HG02981 (cell line): ENCODE measurements around the gene TYMP.

Source experiments
- ATAC-seq: cut with Tn5 transposase; IDR thresholded peaks from one replicate; pipeline ENCODE4 v1.9.1; 2021; ENCODE audit warnings: mild to moderate bottlenecking, moderate library complexity; ENCODE audit not compliant: unreplicated experiment

TYMP gene

GRCh38 chr22:50486561-50487289, 43.1 kb downstream of the TYMP start, which contains the start of gene MIOX:
Gene MIOX, plus strand, starts transcription at chr22:50486859. Its CDS starts 39 bp downstream, at chr22:50486898.
- ATAC-seq = no peak

GRCh38 chr22:50485221-50486131, 44.3 kb downstream of the TYMP start:
- ATAC-seq = no peak

- ATAC-seq = no peak
These were observed 45.6 kb downstream of the TYMP start for GRCh38 chr22:50483977-50484853.

GRCh38 chr22:50483556-50483955, 46.3 kb downstream of the TYMP start:
- ATAC-seq = no peak

- ATAC-seq = no peak
These were observed 46.7 kb downstream of the TYMP start for GRCh38 chr22:50483106-50483505.

- ATAC-seq = no peak
These were observed 47.4 kb downstream of the TYMP start for GRCh38 chr22:50482107-50483074.

- no peak for ATAC-seq
These were observed 48.2 kb downstream of the TYMP start, which contains the start of gene ADM2 for GRCh38 chr22:50481440-50482106. Gene ADM2, plus strand, starts transcription at chr22:50481543. Its CDS starts 305 bp downstream, at chr22:50481848.

GRCh38 chr22:50481045-50481439, 48.8 kb downstream of the TYMP start:
- ATAC-seq = no peak

GRCh38 chr22:50479721-50480120, 50.1 kb downstream of the TYMP start:
- no peak for ATAC-seq

- no peak for ATAC-seq
These were observed 51.9 kb downstream of the TYMP start for GRCh38 chr22:50477923-50478322.

- ATAC-seq = no peak
These were observed 52.9 kb downstream of the TYMP start for GRCh38 chr22:50476868-50477267.
